IPS-NIHi7 (cell line): Measurements from ENCODE around the gene TRAPPC11.

Experiments
- DNase-seq: peaks from one replicate; pipeline ENCODE4 v3.0.0; 2012; ENCODE audit warnings: mixed read lengths; ENCODE audit errors: extremely low spot score

TRAPPC11 gene

GRCh38 chr4:183637461-183637860, 21.6 kb upstream of the TRAPPC11 start:
- no peak for DNase-seq

- no peak for DNase-seq
Measured at GRCh38 chr4:183638436-183638835, 20.7 kb upstream of the TRAPPC11 start.

GRCh38 chr4:183639291-183639690, 19.8 kb upstream of the TRAPPC11 start:
- no peak for DNase-seq

- no peak for DNase-seq
Measured at GRCh38 chr4:183645326-183645725, 13.8 kb upstream of the TRAPPC11 start.

GRCh38 chr4:183657564-183657963, 1.5 kb upstream of the TRAPPC11 start:
- DNase-seq: no peak

GRCh38 chr4:183658362-183659028, 598 bp upstream of the TRAPPC11 start:
- peak; percentile 46 for DNase-seq

- DNase-seq: no peak
Measured at GRCh38 chr4:183659872-183660242, 764 bp downstream of the TRAPPC11 start.

GRCh38 chr4:183666088-183666487, 7.0 kb downstream of the TRAPPC11 start:
- no peak for DNase-seq

GRCh38 chr4:183670251-183670650, 11.2 kb downstream of the TRAPPC11 start:
- DNase-seq: no peak

- no peak for DNase-seq
Measured at GRCh38 chr4:183670960-183671555, 12.0 kb downstream of the TRAPPC11 start.

- no peak for DNase-seq
Measured at GRCh38 chr4:183674153-183674552, 15.1 kb downstream of the TRAPPC11 start.

GRCh38 chr4:183675625-183676024, 16.5 kb downstream of the TRAPPC11 start:
- DNase-seq: no peak

- no peak for DNase-seq
Measured at GRCh38 chr4:183681119-183681518, 22.0 kb downstream of the TRAPPC11 start.

- no peak for DNase-seq
Measured at GRCh38 chr4:183686461-183686860, 27.4 kb downstream of the TRAPPC11 start.

GRCh38 chr4:183688216-183688615, 29.1 kb downstream of the TRAPPC11 start:
- no peak for DNase-seq

- no peak for DNase-seq
Measured at GRCh38 chr4:183691006-183691405, 31.9 kb downstream of the TRAPPC11 start.

- DNase-seq: no peak
Measured at GRCh38 chr4:183691897-183692296, 32.8 kb downstream of the TRAPPC11 start.

- DNase-seq: no peak
Measured at GRCh38 chr4:183698909-183699308, 39.8 kb downstream of the TRAPPC11 start.

- DNase-seq: no peak
Measured at GRCh38 chr4:183700407-183700806, 41.3 kb downstream of the TRAPPC11 start.

GRCh38 chr4:183702492-183702891, 43.4 kb downstream of the TRAPPC11 start:
- no peak for DNase-seq

GRCh38 chr4:183714626-183715025, 55.5 kb downstream of the TRAPPC11 start:
- no peak for DNase-seq

- DNase-seq: no peak
Measured at GRCh38 chr4:183716302-183716701, 57.2 kb downstream of the TRAPPC11 start.

GRCh38 chr4:183718876-183719275, 59.8 kb downstream of the TRAPPC11 start:
- no peak for DNase-seq
